ENCODE results near the gene NCEH1.

The NCEH1 gene

DNA sequence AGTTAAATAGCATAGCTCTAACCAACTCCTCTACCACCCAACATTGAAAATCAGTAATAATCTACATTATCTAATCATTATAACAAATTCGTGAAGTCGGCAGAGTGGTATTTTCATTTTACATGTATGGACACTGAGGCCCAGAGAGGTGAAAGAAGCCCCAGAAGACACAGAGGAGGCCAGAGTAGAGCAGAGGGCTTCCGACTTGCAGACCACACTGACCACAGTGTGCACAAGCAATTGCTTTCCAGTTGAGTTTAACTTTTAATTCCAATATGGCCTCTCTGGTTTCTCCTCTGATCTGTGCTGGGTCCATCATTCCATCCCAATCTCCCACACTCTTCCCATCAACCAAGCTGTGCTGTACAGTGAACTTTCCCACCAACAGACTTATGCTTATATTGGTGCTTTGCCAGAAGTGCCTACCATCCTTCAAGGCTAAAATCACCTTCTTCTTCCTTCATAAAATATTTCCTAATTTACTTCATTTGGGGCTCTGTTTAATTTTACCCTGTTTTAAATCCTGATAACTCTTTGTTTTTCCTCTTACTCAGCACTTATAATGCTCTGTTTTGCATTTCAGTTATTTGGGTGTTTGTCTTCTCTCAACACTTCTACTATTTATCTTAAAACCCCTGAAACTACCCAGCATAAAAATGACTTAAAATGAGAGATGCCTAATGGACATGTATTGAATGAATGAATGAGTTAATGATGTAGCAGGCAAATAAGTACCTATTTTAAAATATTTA is 105.8 kb downstream of the NCEH1 start:
- no peak overlapping the region for H3K4me3 ChIP-seq (ENCODE audit: low read depth, low read length)
- ChIA-PET CTCF (interaction anchor here (1.2 to 8.1 kb wide), 3 partner anchors 10 to 20 kb away, joined by 3 to 86 read pairs (median 11); no protein-coding TSS in a partner anchor), POLR2A (no interaction called here)
- no peak for DNase-seq (ENCODE audit: low read depth, low spot score)
- TF ChIP-seq, protein P1, sequence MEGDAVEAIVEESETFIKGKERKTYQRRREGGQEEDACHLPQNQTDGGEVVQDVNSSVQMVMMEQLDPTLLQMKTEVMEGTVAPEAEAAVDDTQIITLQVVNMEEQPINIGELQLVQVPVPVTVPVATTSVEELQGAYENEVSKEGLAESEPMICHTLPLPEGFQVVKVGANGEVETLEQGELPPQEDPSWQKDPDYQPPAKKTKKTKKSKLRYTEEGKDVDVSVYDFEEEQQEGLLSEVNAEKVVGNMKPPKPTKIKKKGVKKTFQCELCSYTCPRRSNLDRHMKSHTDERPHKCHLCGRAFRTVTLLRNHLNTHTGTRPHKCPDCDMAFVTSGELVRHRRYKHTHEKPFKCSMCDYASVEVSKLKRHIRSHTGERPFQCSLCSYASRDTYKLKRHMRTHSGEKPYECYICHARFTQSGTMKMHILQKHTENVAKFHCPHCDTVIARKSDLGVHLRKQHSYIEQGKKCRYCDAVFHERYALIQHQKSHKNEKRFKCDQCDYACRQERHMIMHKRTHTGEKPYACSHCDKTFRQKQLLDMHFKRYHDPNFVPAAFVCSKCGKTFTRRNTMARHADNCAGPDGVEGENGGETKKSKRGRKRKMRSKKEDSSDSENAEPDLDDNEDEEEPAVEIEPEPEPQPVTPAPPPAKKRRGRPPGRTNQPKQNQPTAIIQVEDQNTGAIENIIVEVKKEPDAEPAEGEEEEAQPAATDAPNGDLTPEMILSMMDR (IDR thresholded peaks at IDR 0.05; ENCODE audit: insufficient read depth, low read length, missing control alignments) = no peak

DNA sequence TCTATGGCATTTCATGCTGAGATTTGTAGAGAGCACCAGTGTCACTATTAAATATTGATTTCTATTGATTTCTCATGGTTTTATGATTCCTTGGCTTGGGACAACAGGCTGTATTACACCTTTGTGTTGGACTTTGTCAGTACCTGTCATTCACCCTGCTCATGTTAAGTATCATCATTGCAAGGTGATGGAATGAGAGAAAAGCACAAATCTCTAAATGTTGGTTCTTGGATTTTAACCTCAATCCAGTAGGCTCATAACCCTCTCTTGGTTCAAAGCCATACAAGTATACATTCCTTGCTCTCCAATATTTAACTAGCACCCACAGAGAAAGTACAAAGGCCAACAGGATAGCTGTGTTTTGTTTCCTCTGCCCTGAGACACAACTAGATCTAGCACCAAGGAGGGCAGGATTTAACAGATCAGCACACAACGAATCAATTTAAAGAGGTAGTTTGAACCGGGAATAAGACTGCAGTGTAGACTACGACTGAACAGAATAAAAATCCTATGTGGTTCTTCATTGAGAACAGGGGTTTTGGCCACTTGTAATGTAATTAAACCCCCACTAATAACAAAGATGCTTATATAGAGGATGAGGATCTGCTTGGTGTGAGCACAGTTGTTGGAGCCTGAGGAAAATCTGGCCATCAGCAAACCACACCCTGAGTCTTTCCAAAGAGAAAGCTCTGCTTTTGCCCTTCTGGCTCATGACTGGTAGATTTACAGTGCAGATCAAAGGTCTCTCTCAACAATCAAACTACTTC is 109.6 kb downstream of the NCEH1 start:
- CTCF ChIA-PET = interaction anchor here (1.2 to 1.7 kb wide), 2 partner anchors 18 to 68 kb away, joined by 3 to 4 read pairs; no protein-coding TSS in a partner anchor
- no peak overlapping the region for H3K4me3 ChIP-seq (ENCODE audit: low read depth, low read length)
- no peak for DNase-seq (ENCODE audit: low read depth, low spot score)
- POLR2A ChIA-PET = no interaction called here
- TF ChIP-seq, protein P1 (IDR thresholded peaks at IDR 0.05; ENCODE audit: insufficient read depth, low read length, missing control alignments) = no peak

DNA sequence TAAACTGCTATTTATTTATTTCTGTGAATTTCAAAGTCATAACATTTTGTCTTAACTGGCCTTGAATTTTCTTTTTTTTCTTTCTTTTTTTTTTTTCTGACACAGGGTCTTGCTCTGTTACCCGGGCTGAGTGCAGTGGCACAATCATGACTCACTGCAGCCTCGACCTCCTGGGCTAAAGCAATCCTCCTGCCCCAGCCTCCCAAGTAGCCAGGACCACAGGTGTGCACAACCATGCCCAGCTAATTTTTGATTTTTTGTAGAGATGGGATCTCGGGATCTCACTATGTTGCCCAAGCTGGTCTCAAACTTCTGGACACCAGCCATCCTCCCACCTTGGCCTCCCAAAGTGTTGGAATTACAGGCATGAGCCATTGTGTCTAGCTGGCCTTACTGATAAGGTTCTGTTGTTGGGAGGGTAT is 110.2 kb downstream of the NCEH1 start:
- TF ChIP-seq, protein P1 (IDR thresholded peaks at IDR 0.05; ENCODE audit: insufficient read depth, low read length, missing control alignments) = no peak
- ChIA-PET POLR2A (no interaction called here), CTCF (interaction anchor here (1.2 to 1.7 kb wide), 2 partner anchors 19 to 69 kb away, joined by 3 to 4 read pairs; no protein-coding TSS in a partner anchor)
- DNase-seq (ENCODE audit: low read depth, low spot score) = no peak
- H3K4me3 ChIP-seq (ENCODE audit: low read depth, low read length) = no peak overlapping the region

DNA sequence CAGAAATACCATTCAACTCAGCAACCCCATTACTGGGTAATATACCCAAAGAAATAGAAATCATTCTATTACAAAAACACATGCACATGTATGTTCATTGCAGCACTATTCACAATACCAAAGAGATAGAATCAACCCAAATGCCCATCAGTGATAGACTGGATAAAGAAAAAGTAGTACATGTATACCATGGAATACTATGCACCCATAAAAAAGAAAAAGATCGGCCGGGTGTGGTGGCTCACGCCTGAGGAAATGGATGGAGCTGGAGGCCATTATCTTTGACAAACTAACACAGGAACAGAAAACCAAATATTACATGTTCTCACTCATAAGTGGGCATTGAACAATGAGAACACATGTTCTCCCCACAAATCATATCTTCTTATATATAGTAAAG is 112.0 kb downstream of the NCEH1 start:
- TF ChIP-seq, protein P1 (IDR thresholded peaks at IDR 0.05; ENCODE audit: insufficient read depth, low read length, missing control alignments) = no peak
- no peak overlapping the region for H3K4me3 ChIP-seq (ENCODE audit: low read depth, low read length)
- CTCF ChIA-PET = no interaction called here
- POLR2A ChIA-PET = no interaction called here
- no peak for DNase-seq (ENCODE audit: low read depth, low spot score)

DNA sequence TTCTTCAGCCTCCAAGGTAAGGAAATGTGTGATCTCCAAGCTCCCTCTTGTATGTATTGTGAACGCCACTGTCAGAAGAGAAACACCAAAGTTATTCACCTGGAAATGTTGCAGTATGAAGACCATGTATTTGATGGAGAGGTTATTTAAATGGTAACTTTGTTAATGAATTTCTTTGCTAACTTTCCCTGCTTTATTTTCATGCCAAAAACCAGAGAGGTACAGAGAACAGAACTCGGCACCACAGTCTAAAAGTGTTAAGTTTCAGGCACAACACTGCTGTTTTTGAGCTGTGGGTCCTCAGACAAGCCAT is 114.5 kb downstream of the NCEH1 start:
- no peak overlapping the region for H3K4me3 ChIP-seq (ENCODE audit: low read depth, low read length)
- CTCF ChIA-PET = interaction anchor here (0.8 to 5.3 kb wide), 30 partner anchors 9 to 135 kb away, joined by 3 to 86 read pairs (median 6); no protein-coding TSS in a partner anchor
- POLR2A ChIA-PET = no interaction called here
- DNase-seq (ENCODE audit: low read depth, low spot score) = no peak
- TF ChIP-seq, protein P1 (IDR thresholded peaks at IDR 0.05; ENCODE audit: insufficient read depth, low read length, missing control alignments) = no peak
